GM19452 (cell line): ENCODE results near the gene LY6G6C.

Experiments used
- ATAC-seq: cut with Tn5 transposase; IDR thresholded peaks from one replicate; pipeline ENCODE4 v1.9.1; 2021; ENCODE audit not compliant: unreplicated experiment

The LY6G6C gene

GRCh38 chr6:31686483-31686882 lies 35.1 kb downstream of the LY6G6C start:
- no peak for ATAC-seq

- no peak for ATAC-seq
These were observed 38.0 kb downstream of the LY6G6C start for GRCh38 chr6:31683591-31683990.

GRCh38 chr6:31681135-31681671 lies 40.3 kb downstream of the LY6G6C start:
- ATAC-seq: no peak

GRCh38 chr6:31680226-31681134 lies 41.1 kb downstream of the LY6G6C start, which contains the start of gene LY6G5C:
Gene LY6G5C, minus strand, starts transcription at chr6:31681067. Its CDS starts 694 bp downstream, at chr6:31680373.
- ATAC-seq: no peak

- ATAC-seq: no peak
These were observed 43.6 kb downstream of the LY6G6C start for GRCh38 chr6:31677955-31678354.

GRCh38 chr6:31676904-31677303 lies 44.6 kb downstream of the LY6G6C start:
- ATAC-seq: no peak

GRCh38 chr6:31676322-31676903 lies 45.1 kb downstream of the LY6G6C start:
- ATAC-seq: no peak

- no peak for ATAC-seq
These were observed 51.9 kb downstream of the LY6G6C start, which contains the start of gene LY6G5B for GRCh38 chr6:31669676-31670075. Gene LY6G5B, plus strand, starts transcription at chr6:31669976. Its CDS starts 975 bp downstream, at chr6:31670951.
